CD14-positive monocyte (primary cell): ENCODE data around the gene BCL2. TPM values are rescaled to one million over a fixed set of nuclear protein-coding genes. Genes with fewer than 3 reads are reported as not detected.

ENCODE experiments used
- DNase-seq, 3 donors: peaks; one replicate each; pipeline ENCODE4 v3.0.0-alpha.2; 2011 to 2022
- H2AFZ ChIP-seq: 2 replicates; pipeline ENCODE4 v1.6.0; 2012; ENCODE audit warnings: mild to moderate bottlenecking, low read depth, low read length, inconsistent platforms; ENCODE audit not compliant: insufficient read depth, poor library complexity, severe bottlenecking
- H3K27ac ChIP-seq, 2 donors: 1 replicate in 1 of 2; 2 replicates in 1 of 2; pipeline ENCODE4 v1.5.1; 2012 to 2013; ENCODE audit warnings: low read length in 2 of 2, control low read depth in 1 of 2, inconsistent platforms in 1 of 2, low read depth in 1 of 2, mild to moderate bottlenecking in 1 of 2
- H3K27me3 ChIP-seq, 2 donors: one replicate each; pipeline versions ENCODE4 v1.6.0 to v1.6.1; 2011 to 2013; ENCODE audit warnings: low read length in 2 of 2; ENCODE audit not compliant: control insufficient read depth in 2 of 2, insufficient read depth in 2 of 2
- H3K36me3 ChIP-seq, 2 donors: replicated peaks in 1 of 2; 1 replicate in 1 of 2; 2 replicates in 1 of 2; pipeline versions ENCODE4 v1.5.1 to v1.6.1; 2012 to 2013; ENCODE audit warnings: low read length in 2 of 2, control low read depth in 1 of 2, inconsistent platforms in 1 of 2, mild to moderate bottlenecking in 1 of 2; ENCODE audit not compliant: insufficient read depth in 2 of 2, control insufficient read depth in 1 of 2
- H3K4me1 ChIP-seq, 2 donors: 1 replicate in 1 of 2; 2 replicates in 1 of 2; pipeline versions ENCODE4 v1.5.1 to v1.6.1; 2012 to 2013; ENCODE audit warnings: low read length in 2 of 2, control low read depth in 1 of 2, inconsistent platforms in 1 of 2, mild to moderate bottlenecking in 1 of 2, moderate library complexity in 1 of 2; ENCODE audit not compliant: insufficient read depth in 2 of 2, control insufficient read depth in 1 of 2
- H3K4me2 ChIP-seq: replicated peaks from 2 replicates; pipeline ENCODE3; 2012; ENCODE audit warnings: low read length, moderate library complexity, mild to moderate bottlenecking; ENCODE audit not compliant: poor library complexity, severe bottlenecking; ENCODE audit errors: extremely low read depth
- H3K4me3 ChIP-seq, 3 experiments: fragments of 200-600 bp in 1 of 3; sonication (generic) in 1 of 3; replicated peaks in 1 of 3; 1 replicate in 2 of 3; 2 replicates in 1 of 3; pipeline ENCODE4 v1.5.1; 2011 to 2013; ENCODE audit warnings: low read length in 3 of 3, mild to moderate bottlenecking in 3 of 3, control low read depth in 2 of 3, low read depth in 2 of 3, inconsistent platforms in 1 of 3, moderate library complexity in 1 of 3
- H3K79me2 ChIP-seq: 2 replicates; pipeline ENCODE4 v1.6.0; 2012; ENCODE audit warnings: mild to moderate bottlenecking, control low read depth, inconsistent platforms, low read length, moderate library complexity; ENCODE audit not compliant: insufficient read depth
- H3K9ac ChIP-seq: 2 replicates; pipeline ENCODE4 v1.6.0; 2017; ENCODE audit warnings: low read length, mild to moderate bottlenecking; ENCODE audit not compliant: insufficient read depth, poor library complexity, severe bottlenecking
- H3K9me3 ChIP-seq, 2 donors: replicated peaks in 1 of 2; 1 replicate in 1 of 2; 2 replicates in 1 of 2; pipeline versions ENCODE4 v1.5.1 to v1.6.1; 2012 to 2013; ENCODE audit warnings: low read length in 2 of 2, control low read depth in 1 of 2; ENCODE audit not compliant: control insufficient read depth in 1 of 2, insufficient read depth in 1 of 2
- H4K20me1 ChIP-seq: 2 replicates; pipeline ENCODE4 v1.6.0; 2012; ENCODE audit warnings: mild to moderate bottlenecking, low read length, control low read depth, moderate library complexity; ENCODE audit not compliant: insufficient read depth
- H3K27ac Mint-ChIP-seq, 7 donors: one replicate each; pipeline ENCODE4 v1.8.0; 2020; ENCODE audit warnings: mild to moderate bottlenecking in 7 of 7, mixed read lengths in 7 of 7, moderate library complexity in 6 of 7, inconsistent platforms in 2 of 7
- H3K27me3 Mint-ChIP-seq, 3 donors: one replicate each; pipeline ENCODE4 v1.8.0; 2021 to 2022; ENCODE audit warnings: low read depth in 3 of 3, mild to moderate bottlenecking in 3 of 3, mixed read lengths in 3 of 3, moderate library complexity in 3 of 3, inconsistent platforms in 1 of 3
- H3K36me3 Mint-ChIP-seq, 2 donors: one replicate each; pipeline ENCODE4 v1.8.0; 2020; ENCODE audit warnings: mixed read lengths in 2 of 2, inconsistent platforms in 1 of 2, mild to moderate bottlenecking in 1 of 2
- H3K4me1 Mint-ChIP-seq: one replicate; pipeline ENCODE4 v1.8.0; 2020; ENCODE audit warnings: mild to moderate bottlenecking, mixed read lengths
- H3K4me3 Mint-ChIP-seq, 2 donors: one replicate each; pipeline ENCODE4 v1.8.0; 2020; ENCODE audit warnings: mild to moderate bottlenecking in 2 of 2, mixed read lengths in 2 of 2, moderate library complexity in 1 of 2
- H3K9me3 Mint-ChIP-seq, 7 donors: one replicate each; pipeline ENCODE4 v1.8.0; 2020 to 2022; ENCODE audit warnings: mixed read lengths in 7 of 7, mild to moderate bottlenecking in 6 of 7, moderate library complexity in 6 of 7, inconsistent platforms in 2 of 7
- WGBS: methylation state at CpG from one replicate; pipeline ENCODE4 v1.1.5; 2013; ENCODE audit warnings: missing lambda C conversion rate; ENCODE audit not compliant: insufficient coverage; 5-methylcytosine and 5-hydroxymethylcytosine counted together
- intact Hi-C, 2 donors: fragments of 100-400 bp; cut with micrococcal nuclease; formaldehyde crosslinking; loops; one replicate each; pipeline versions ENCODE4 v1.15.0 to v1.15.1; 2023
- polyA plus RNA-seq, 3 donors: library from polyadenylated mRNA; depleted of rRNA in 1 of 3; unstranded in 2 of 3; stranded (reverse) in 1 of 3; fragments of 300-500 nt in 2 of 3; fragments of >200 nt in 1 of 3; fragmentation: Illumina TruSeq in 2 of 3; gene quantifications; 1 replicate in 2 of 3; 2 replicates in 1 of 3; pipeline ENCODE4 v1.2.3, GENCODE V29; 2012 to 2021
- TF ChIP-seq, protein P1 (sequence below): fragments of 200-600 bp; IDR thresholded peaks from one replicate; pipeline ENCODE4 v1.8.0; 2022; ENCODE audit warnings: antibody characterized with exemption, mild to moderate bottlenecking

Gene BCL2
- polyA plus RNA-seq, 3 donors, result 0.58 to 2.5 (median 1.1) TPM

DNA sequence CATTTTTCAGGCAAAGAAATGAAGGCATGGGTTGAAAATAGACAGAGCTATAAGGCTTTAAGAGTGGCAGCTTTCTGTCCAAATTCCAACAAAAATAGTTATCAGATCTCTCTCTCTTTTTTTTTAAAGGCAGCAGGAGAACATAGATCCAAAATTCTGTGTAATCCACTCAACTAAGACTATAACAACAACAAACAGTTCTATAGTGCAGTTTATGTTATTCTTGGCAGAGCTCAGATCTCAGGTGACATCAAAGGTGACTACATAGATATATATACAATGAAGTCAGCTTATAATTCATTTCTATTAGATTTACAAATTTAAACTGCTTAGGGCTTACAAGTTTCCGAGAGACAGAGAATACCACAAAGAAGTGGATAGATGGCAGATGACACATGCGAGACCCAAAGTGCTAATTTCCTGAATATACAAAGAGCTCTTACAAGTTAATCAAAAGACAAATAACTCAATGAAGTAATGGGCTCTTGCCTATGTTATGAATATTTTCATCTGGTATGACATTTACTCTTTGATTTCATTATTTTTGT, 223.2 kb downstream of the BCL2 start:
- Mint-ChIP-seq H3K27me3 (peaks cover 0 to 3% (median 0%) of the 10 kb centered on the region in 3 donors), H3K4me3 (no peak overlapping the region), H3K9me3 (peaks cover 0 to 4% (median 0%) of the 10 kb centered on the region in 7 donors), H3K27ac (no peak overlapping the region), H3K4me1 (peaks cover 35% of the 10 kb centered on the region), H3K36me3 (no peaks in the 10 kb centered on the region)
- Histone ChIP-seq H3K27ac (no peak overlapping the region), H3K4me3 (no peak overlapping the region), H3K36me3 (no peaks in the 10 kb centered on the region), H3K27me3 (no peaks in the 10 kb centered on the region), H3K79me2 (no peaks in the 10 kb centered on the region), H4K20me1 (no peaks in the 10 kb centered on the region), H3K4me1 (peaks cover 25 to 35% of the 10 kb centered on the region in 2 donors), H3K9me3 (no peaks in the 10 kb centered on the region), H2AFZ (no peak overlapping the region), H3K4me2 (no peak overlapping the region), H3K9ac (no peak overlapping the region)
- no CpG with 5 or more reads among the region's 2 CpGs for WGBS
- intact Hi-C loops, result no loop called here
- TF ChIP-seq, protein P1, sequence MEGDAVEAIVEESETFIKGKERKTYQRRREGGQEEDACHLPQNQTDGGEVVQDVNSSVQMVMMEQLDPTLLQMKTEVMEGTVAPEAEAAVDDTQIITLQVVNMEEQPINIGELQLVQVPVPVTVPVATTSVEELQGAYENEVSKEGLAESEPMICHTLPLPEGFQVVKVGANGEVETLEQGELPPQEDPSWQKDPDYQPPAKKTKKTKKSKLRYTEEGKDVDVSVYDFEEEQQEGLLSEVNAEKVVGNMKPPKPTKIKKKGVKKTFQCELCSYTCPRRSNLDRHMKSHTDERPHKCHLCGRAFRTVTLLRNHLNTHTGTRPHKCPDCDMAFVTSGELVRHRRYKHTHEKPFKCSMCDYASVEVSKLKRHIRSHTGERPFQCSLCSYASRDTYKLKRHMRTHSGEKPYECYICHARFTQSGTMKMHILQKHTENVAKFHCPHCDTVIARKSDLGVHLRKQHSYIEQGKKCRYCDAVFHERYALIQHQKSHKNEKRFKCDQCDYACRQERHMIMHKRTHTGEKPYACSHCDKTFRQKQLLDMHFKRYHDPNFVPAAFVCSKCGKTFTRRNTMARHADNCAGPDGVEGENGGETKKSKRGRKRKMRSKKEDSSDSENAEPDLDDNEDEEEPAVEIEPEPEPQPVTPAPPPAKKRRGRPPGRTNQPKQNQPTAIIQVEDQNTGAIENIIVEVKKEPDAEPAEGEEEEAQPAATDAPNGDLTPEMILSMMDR, result no peak
- no peak for DNase-seq

DNA sequence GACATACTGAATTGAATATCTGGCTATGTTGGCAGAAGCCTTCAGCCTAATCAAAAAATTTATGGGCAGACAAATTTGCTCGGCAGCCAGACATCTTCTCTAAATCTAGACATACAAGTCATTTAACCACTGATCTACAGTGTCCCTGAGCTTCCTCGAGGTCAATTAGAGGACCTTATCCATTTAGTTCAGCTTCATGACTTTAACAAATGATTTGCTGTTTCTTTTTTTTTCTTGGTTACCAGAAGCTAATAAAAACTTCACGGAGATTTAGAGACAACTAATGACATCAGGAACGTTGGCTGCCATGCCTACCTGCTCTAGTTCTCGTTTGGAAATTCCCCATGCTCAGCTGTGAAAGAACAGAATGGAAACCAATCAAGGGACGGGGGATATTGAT, 223.8 kb downstream of the BCL2 start:
- H3K36me3 ChIP-seq, result no peaks in the 10 kb centered on the region
- intact Hi-C loops, result no loop called here
- no peaks in the 10 kb centered on the region for H3K27me3 Mint-ChIP-seq

More for the DNA sequence above, 223.8 kb downstream of the BCL2 start:
- no peak overlapping the region for H2AFZ ChIP-seq
- no peak for DNase-seq
- peaks cover 25 to 28% of the 10 kb centered on the region in 2 donors for H3K4me1 ChIP-seq
- Mint-ChIP-seq H3K27ac (no peak overlapping the region), H3K9me3 (peaks cover 0 to 4% (median 0%) of the 10 kb centered on the region in 7 donors), H3K36me3 (no peaks in the 10 kb centered on the region), H3K4me3 (no peak overlapping the region), H3K4me1 (peaks cover 30% of the 10 kb centered on the region)
- H3K27me3 ChIP-seq, result no peaks in the 10 kb centered on the region
- no peak overlapping the region for H3K4me3 ChIP-seq
- H3K27ac ChIP-seq, result no peak overlapping the region
- H3K9ac ChIP-seq, result no peak overlapping the region
- H3K4me2 ChIP-seq, result no peak overlapping the region
- H4K20me1 ChIP-seq, result no peaks in the 10 kb centered on the region
- 100% methylated on average over 4 of the region's 6 CpGs for WGBS
- TF ChIP-seq, protein P1, result no peak
- no peaks in the 10 kb centered on the region for H3K9me3 ChIP-seq
- no peaks in the 10 kb centered on the region for H3K79me2 ChIP-seq
